ENCODE results near the gene ARRB1.
"Not testable (repeated sequence)": the region's sequence is repeated elsewhere in the genome, so short reads cannot be mapped to it uniquely, and the experiment has no call there.

ARRB1 gene

DNA sequence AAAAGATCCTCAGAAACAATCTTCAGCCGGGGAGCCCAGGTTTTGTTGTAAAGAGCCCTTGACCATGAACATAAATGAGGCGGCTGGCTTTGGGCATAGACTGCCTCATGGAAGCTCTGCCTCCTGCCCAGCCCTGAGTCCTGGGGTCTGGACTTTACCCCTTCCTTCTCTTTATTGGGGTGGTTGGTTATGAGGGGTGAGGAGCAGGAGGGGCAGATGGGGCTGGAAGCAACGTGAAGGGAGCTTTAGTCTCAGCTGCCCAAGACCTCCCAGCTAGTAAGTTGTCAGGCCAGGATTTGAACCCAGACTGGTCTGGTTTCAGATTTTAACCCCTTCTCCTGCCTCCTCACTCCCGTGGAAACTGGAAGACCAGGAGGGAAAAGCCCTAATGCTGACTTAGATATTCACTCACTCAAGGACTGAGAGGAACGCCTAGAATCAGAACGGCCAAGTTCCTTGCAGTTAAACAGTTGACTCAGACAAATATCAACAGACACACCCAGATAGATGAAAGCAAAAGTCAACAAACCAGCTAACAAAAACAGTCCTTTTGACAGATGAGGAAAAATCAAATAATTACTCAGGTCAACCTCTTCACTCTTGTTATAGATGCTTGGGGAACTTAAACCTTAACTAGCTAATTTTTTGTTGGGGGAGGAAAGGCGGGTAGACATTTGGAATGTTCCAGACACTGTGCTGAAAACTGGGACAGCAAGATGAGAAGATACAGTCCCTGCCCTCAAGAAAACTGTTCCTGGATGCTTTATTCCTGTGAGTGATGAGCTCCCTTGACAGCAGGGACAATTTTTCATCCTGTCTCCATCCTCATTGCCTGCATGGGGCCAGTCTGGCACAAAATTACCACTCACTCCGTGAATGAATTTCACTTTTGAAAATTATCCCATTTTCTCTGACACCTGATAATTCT, 20.8 kb upstream of the ARRB1 start:
- no peak for DNase-seq

- DNase-seq: peak; percentile 19
Observed at GRCh38 chr11:75369560-75370255, 18.2 kb upstream of the ARRB1 start.

- DNase-seq: not testable (repeated sequence)
Observed at GRCh38 chr11:75366826-75367225, 15.4 kb upstream of the ARRB1 start.

GRCh38 chr11:75365711-75366181, 14.3 kb upstream of the ARRB1 start:
- no peak for DNase-seq

- not testable (repeated sequence) for DNase-seq
Observed at GRCh38 chr11:75362285-75362684, 10.8 kb upstream of the ARRB1 start.

- no peak for DNase-seq
Observed at GRCh38 chr11:75356613-75357012, 5.2 kb upstream of the ARRB1 start.

- DNase-seq: no peak
Observed at GRCh38 chr11:75355051-75355450, 3.6 kb upstream of the ARRB1 start.

GRCh38 chr11:75352588-75353206, 1.2 kb upstream of the ARRB1 start:
- DNase-seq: no peak

- peak; percentile 62 for DNase-seq
Observed at GRCh38 chr11:75351791-75352587, 528 bp upstream of the ARRB1 start.

- DNase-seq: peak; percentile 26
Observed at GRCh38 chr11:75350743-75351540, 519 bp downstream of the ARRB1 start.

DNA sequence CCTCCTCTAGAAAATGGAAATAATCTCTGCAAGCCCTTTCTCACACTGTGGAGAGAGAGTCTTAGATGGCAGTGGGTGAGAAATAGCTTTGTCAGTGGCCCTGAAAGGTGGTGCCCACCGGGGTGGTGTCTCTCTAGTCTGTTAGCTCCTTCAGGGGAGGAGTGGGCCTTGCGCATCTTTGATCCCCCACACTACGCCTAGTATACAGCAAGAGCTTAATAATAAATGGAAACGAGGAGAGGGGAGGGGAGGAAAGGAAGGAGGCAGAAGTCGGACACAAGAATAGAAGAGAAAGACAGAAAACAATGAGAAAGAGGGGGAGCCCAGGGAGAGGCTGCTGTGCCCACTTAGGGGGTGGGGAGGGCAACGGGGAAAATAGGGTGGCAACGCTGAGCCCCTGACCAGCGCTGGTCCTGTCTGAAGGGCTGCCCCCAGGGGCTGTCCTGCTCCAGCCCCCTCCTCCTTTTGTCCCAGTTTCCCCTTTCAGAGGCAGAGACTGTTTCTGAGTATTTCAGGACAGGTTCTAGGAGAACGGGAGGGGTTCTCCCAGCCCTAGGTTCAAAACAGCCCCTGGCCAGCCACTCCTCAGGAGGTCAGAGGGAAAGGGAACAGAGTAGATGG, 1.2 kb downstream of the ARRB1 start:
- DNase-seq: no peak

DNA sequence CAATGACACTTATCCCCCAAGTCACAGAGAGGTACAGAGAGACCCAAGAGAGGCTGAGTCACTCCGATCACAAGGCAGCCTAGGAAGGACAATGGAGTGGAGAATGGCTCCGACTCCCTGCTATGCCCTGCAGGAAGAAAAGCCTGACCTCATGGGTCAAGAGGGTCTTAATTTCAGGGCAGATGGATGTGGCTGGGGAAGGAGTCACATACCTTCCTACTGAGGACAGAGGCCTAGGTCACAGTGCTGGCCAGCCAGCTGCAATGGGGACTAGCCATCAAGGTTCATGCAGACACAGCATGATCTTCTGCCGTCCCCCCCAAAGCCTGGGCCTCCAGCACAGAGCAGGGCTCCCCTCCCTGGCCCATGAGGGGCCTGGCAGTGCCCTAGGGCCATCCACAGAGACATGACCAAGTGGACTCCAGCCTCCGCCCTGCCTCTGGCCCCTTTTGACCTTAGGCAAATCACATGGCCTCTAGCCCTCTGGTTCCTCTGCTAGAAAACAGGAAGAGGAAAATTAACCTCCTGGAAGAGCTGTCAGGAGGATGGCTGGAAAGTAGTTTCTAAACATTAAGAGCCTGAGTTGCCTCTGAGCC, 1.8 kb downstream of the ARRB1 start:
- no peak for DNase-seq

DNA sequence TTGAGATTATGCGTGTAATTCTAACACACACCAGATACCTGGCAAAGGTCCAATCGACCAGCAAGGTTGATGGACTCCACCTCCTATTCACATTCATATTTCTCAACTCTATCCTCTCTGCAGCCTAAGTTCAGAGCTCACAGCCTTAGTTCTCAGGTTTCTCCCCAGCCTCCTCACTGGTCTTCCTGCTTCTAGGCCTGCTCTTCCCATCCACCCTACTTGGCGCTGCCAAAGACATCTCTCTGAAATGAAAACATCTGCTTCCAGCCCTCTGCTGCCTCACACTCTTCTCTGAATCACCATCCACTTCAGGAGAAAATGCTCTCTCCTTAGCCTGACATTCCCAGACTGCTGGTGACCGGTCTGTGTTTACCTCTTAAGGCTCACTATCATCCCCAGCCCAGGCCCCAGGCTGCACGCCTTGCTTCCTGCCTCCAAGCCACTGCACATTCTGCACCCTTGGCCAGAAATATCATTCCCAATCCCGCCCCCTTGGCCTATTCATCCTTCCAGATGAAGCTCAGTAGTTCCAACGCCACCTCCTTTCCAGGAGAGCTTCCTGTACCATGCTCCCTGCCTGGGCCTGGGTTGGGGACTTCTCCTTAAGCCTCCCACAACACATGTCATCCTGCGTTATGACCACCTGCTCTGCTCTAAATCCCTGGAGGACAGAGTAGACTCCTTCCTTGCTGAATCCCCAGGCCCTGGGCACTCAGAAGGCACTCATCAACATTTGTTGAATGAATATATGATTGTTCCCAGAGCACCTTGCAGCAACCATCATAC, 3.5 kb downstream of the ARRB1 start:
- no peak for DNase-seq

- DNase-seq: no peak
Observed at GRCh38 chr11:75346912-75347647, 4.4 kb downstream of the ARRB1 start.

- DNase-seq: no peak
Observed at GRCh38 chr11:75346296-75346695, 5.2 kb downstream of the ARRB1 start.

GRCh38 chr11:75345455-75346160, 5.9 kb downstream of the ARRB1 start:
- no peak for DNase-seq

GRCh38 chr11:75344761-75345454, 6.6 kb downstream of the ARRB1 start:
- no peak for DNase-seq

DNA sequence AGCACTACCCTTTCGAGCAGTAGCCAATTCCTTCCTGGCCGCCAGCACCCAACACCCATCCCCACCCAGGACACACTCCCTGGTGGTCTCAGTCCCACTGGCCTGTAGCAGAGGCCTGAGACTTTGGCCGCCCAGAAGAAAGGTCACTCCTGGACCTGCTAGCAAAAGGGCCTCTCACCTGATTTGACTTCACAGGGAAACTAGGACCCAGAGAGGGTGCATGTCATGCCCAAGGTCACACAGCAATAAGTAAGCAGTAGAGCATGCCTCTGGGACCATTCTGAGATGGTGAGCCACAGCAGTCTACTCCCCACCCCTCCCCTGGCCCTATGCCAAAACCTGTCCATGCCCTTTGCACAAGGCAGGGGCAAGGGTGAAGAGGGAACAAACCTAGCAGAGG, 7.3 kb downstream of the ARRB1 start:
- DNase-seq: no peak
